Mesendoderm (in vitro differentiated cells): ENCODE data around the gene AQP2.

Source experiments
- DNase-seq: peaks from one replicate; pipeline ENCODE4 v3.0.0; 2013
- H2AK5ac ChIP-seq: 2 replicates; pipeline ENCODE4 v1.6.1; 2013; ENCODE audit warnings: low read length, inconsistent platforms
- H2BK120ac ChIP-seq: 2 replicates; pipeline ENCODE4 v1.6.1; 2013; ENCODE audit warnings: low read depth, mild to moderate bottlenecking, low read length, moderate library complexity, mixed read lengths
- H2BK15ac ChIP-seq: replicated peaks from 2 replicates; pipeline ENCODE4 v1.6.1; 2013; ENCODE audit warnings: low read depth, mild to moderate bottlenecking, moderate library complexity
- H2BK5ac ChIP-seq: 2 replicates; pipeline ENCODE4 v1.6.1; 2013; ENCODE audit warnings: low read length, inconsistent platforms
- H3K18ac ChIP-seq: 2 replicates; pipeline ENCODE4 v1.6.1; 2013; ENCODE audit warnings: mild to moderate bottlenecking, low read length, mixed read lengths
- H3K23ac ChIP-seq: one replicate; pipeline ENCODE4 v1.6.1; 2013; ENCODE audit warnings: low read length
- H3K27ac ChIP-seq: 2 replicates; pipeline ENCODE4 v1.5.1; 2013; ENCODE audit warnings: low read depth, mild to moderate bottlenecking, inconsistent platforms, low read length, moderate library complexity
- H3K27me3 ChIP-seq: 2 replicates; pipeline ENCODE4 v1.6.1; 2013; ENCODE audit warnings: low read length, control low read depth, mild to moderate bottlenecking, inconsistent platforms; ENCODE audit not compliant: insufficient read depth, poor library complexity
- H3K36me3 ChIP-seq: 2 replicates; pipeline ENCODE4 v1.6.1; 2013; ENCODE audit warnings: low read length, inconsistent platforms; ENCODE audit not compliant: control insufficient read depth, insufficient read depth
- H3K4ac ChIP-seq: one replicate; pipeline ENCODE4 v1.6.1; 2013; ENCODE audit warnings: low read depth, mild to moderate bottlenecking, low read length, moderate library complexity
- H3K4me1 ChIP-seq: 2 replicates; pipeline ENCODE4 v1.6.1; 2013; ENCODE audit warnings: low read depth, low read length, inconsistent platforms; ENCODE audit not compliant: control insufficient read depth
- H3K4me2 ChIP-seq: 2 replicates; pipeline ENCODE4 v1.6.1; 2013; ENCODE audit warnings: low read length
- H3K4me3 ChIP-seq: 2 replicates; pipeline ENCODE4 v1.5.1; 2013; ENCODE audit warnings: mild to moderate bottlenecking, low read length
- H3K56ac ChIP-seq: one replicate; pipeline ENCODE4 v1.6.1; 2013; ENCODE audit warnings: low read length
- H3K79me1 ChIP-seq: 2 replicates; pipeline ENCODE4 v1.6.1; 2013; ENCODE audit warnings: low read length, inconsistent platforms
- H3K79me2 ChIP-seq: 2 replicates; pipeline ENCODE4 v1.6.1; 2013; ENCODE audit warnings: mild to moderate bottlenecking, low read length; ENCODE audit not compliant: control insufficient read depth, insufficient read depth
- H3K9ac ChIP-seq: 2 replicates; pipeline ENCODE4 v1.6.1; 2013; ENCODE audit warnings: low read length, inconsistent platforms
- H4K5ac ChIP-seq: one replicate; pipeline ENCODE4 v1.6.1; 2013; ENCODE audit warnings: low read length
- H4K8ac ChIP-seq: one replicate; pipeline ENCODE4 v1.6.1; 2013; ENCODE audit warnings: low read depth, mild to moderate bottlenecking, control low read depth, low read length, moderate library complexity
- WGBS: extraction: QIAGEN DNeasy Blood & Tissue Kit; methylation state at CpG from one replicate; pipeline ENCODE4 v1.1.7; 2013; ENCODE audit warnings: low lambda C conversion rate, missing lambda C conversion rate; ENCODE audit not compliant: insufficient coverage; ENCODE audit errors: extremely low coverage; 5-methylcytosine and 5-hydroxymethylcytosine counted together

Gene AQP2

GRCh38 chr12:49903700-49904423 is 46.7 kb upstream of the AQP2 start, which contains the start of gene FAIM2:
Gene FAIM2, minus strand, starts transcription at chr12:49903900. Its CDS starts 108 bp downstream, at chr12:49903792.
- Histone ChIP-seq H3K27ac (no peak within 1 kb of the TSS), H3K56ac (peak within 1 kb of the TSS; percentile 7), H3K4me3 (no peak within 1 kb of the TSS), H2BK120ac (no peak within 1 kb of the TSS), H3K4me2 (no peak within 1 kb of the TSS), H2BK5ac (no peak within 1 kb of the TSS), H3K18ac (no peak within 1 kb of the TSS), H3K9ac (no peak within 1 kb of the TSS), H4K8ac (no peak within 1 kb of the TSS), H2BK15ac (no peak within 1 kb of the TSS), H3K23ac (no peak within 1 kb of the TSS), H2AK5ac (no peak within 1 kb of the TSS), H3K79me1 (no peaks in the 10 kb centered on the region), H3K27me3 (peaks cover 3% of the 10 kb centered on the region), H4K5ac (no peak within 1 kb of the TSS), H3K4ac (no peak within 1 kb of the TSS), H3K79me2 (no peaks in the 10 kb centered on the region), H3K36me3 (no peaks in the 10 kb centered on the region), H3K4me1 (no peaks in the 10 kb centered on the region)
- no CpG with 5 or more reads among the region's 56 CpGs for WGBS
- no peak for DNase-seq

- Histone ChIP-seq H3K4ac (no peak overlapping the region), H3K56ac (no peak overlapping the region), H2BK15ac (no peak overlapping the region), H3K9ac (no peak overlapping the region), H3K4me3 (no peak overlapping the region), H3K4me1 (peaks cover 3% of the 10 kb centered on the region), H3K4me2 (no peak overlapping the region), H2BK5ac (no peak overlapping the region), H3K79me1 (no peaks in the 10 kb centered on the region), H2AK5ac (no peak overlapping the region), H3K18ac (no peak overlapping the region), H3K27me3 (peaks cover 3% of the 10 kb centered on the region), H2BK120ac (no peak overlapping the region), H4K8ac (no peak overlapping the region), H3K36me3 (no peaks in the 10 kb centered on the region), H4K5ac (no peak overlapping the region), H3K79me2 (no peaks in the 10 kb centered on the region), H3K27ac (no peak overlapping the region), H3K23ac (no peak overlapping the region)
- whole genome bisulfite sequencing = no CpG with 5 or more reads among the region's 11 CpGs
- no peak for DNase-seq
Measured at GRCh38 chr12:49904601-49905000, 45.9 kb upstream of the AQP2 start.

- no peak overlapping the region for H3K4ac ChIP-seq
- no peak overlapping the region for H3K23ac ChIP-seq
- no peak overlapping the region for H3K27ac ChIP-seq
- H3K9ac ChIP-seq = no peak overlapping the region
- H3K56ac ChIP-seq = no peak overlapping the region
- no peak overlapping the region for H3K18ac ChIP-seq
- H2BK15ac ChIP-seq = no peak overlapping the region
- H2AK5ac ChIP-seq = no peak overlapping the region
- H3K79me2 ChIP-seq = no peaks in the 10 kb centered on the region
- no peak overlapping the region for H2BK120ac ChIP-seq
- no peak overlapping the region for H2BK5ac ChIP-seq
- WGBS = no CpG with 5 or more reads among the region's 7 CpGs
- H3K4me2 ChIP-seq = no peak overlapping the region
- H3K79me1 ChIP-seq = no peaks in the 10 kb centered on the region
- peaks cover 8% of the 10 kb centered on the region for H3K4me1 ChIP-seq
- DNase-seq = no peak
- H4K5ac ChIP-seq = no peak overlapping the region
- no peaks in the 10 kb centered on the region for H3K36me3 ChIP-seq
- no peak overlapping the region for H3K4me3 ChIP-seq
- peaks cover 3% of the 10 kb centered on the region for H3K27me3 ChIP-seq
- no peak overlapping the region for H4K8ac ChIP-seq
Measured at GRCh38 chr12:49905718-49906314, 44.7 kb upstream of the AQP2 start.

DNA sequence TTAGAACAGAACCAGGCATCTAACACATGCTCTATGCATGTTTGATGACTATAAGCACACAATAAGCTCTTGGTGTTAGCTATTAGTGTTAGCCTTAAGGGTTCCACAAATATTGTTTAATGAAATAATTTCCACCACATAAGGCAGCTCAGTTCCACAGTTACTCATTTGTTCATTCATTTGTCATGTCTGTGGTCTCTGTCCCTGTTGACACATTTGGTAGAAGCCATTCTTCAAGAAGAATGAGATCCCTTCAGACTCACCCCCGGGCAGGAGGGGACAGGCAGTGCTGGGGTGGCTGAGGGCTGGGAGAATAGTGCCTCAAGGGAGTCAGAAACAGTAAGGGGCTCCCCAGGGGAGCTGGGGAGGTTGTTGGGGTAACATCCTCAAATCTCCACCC is 43.2 kb upstream of the AQP2 start:
- H2AK5ac ChIP-seq = no peak overlapping the region
- no peak overlapping the region for H3K4me2 ChIP-seq
- H3K79me2 ChIP-seq = no peaks in the 10 kb centered on the region
- H3K4ac ChIP-seq = no peak overlapping the region
- H4K8ac ChIP-seq = no peak overlapping the region
- no peak overlapping the region for H2BK120ac ChIP-seq
- no peak overlapping the region for H3K23ac ChIP-seq
- H3K79me1 ChIP-seq = no peaks in the 10 kb centered on the region
- H3K4me3 ChIP-seq = no peak overlapping the region
- no peak overlapping the region for H4K5ac ChIP-seq
- no peak overlapping the region for H2BK15ac ChIP-seq
- no peak overlapping the region for H3K18ac ChIP-seq
- H3K56ac ChIP-seq = no peak overlapping the region
- no CpG with 5 or more reads among the region's 1 CpG for WGBS
- no peak overlapping the region for H3K27ac ChIP-seq
- no peak overlapping the region for H2BK5ac ChIP-seq
- DNase-seq = no peak
- H3K4me1 ChIP-seq = peaks cover 8% of the 10 kb centered on the region
- H3K9ac ChIP-seq = no peak overlapping the region
- peaks cover 3% of the 10 kb centered on the region for H3K27me3 ChIP-seq
- no peaks in the 10 kb centered on the region for H3K36me3 ChIP-seq

GRCh38 chr12:49909356-49909755 is 41.2 kb upstream of the AQP2 start:
- Histone ChIP-seq H3K79me1 (no peaks in the 10 kb centered on the region), H3K9ac (no peak overlapping the region), H3K79me2 (no peaks in the 10 kb centered on the region), H3K23ac (no peak overlapping the region), H4K8ac (no peak overlapping the region), H3K4me1 (peaks cover 8% of the 10 kb centered on the region), H2BK120ac (no peak overlapping the region), H3K18ac (no peak overlapping the region), H3K27ac (no peak overlapping the region), H3K4me2 (no peak overlapping the region), H3K56ac (peak overlapping the region; percentile 45), H3K36me3 (no peaks in the 10 kb centered on the region), H2BK15ac (no peak overlapping the region), H3K4me3 (no peak overlapping the region), H3K27me3 (peaks cover under 1% of the 10 kb centered on the region), H3K4ac (no peak overlapping the region), H4K5ac (no peak overlapping the region), H2AK5ac (no peak overlapping the region), H2BK5ac (no peak overlapping the region)
- WGBS = no CpG with 5 or more reads among the region's 4 CpGs
- DNase-seq = no peak
